Calu3 (cell line): ENCODE measurements around the gene PTPN12. TPM values are rescaled to one million over a fixed set of nuclear protein-coding genes. Genes with fewer than 3 reads are reported as not detected.
"Not testable (repeated sequence)": the region's sequence is repeated elsewhere in the genome, so short reads cannot be mapped to it uniquely, and the experiment has no call there.

Experiments
- BruUV-seq: library from RNA; stranded (reverse); fragments of 400-500 nt; replicated peaks from 2 replicates; lab custom pipeline; 2021; lab: Mats Ljungman, UMichigan
- CTCF ChIA-PET: fragments of 300-600 bp; sonication (Branson Sonifier 250); formaldehyde crosslinking; loops from one replicate; lab custom pipeline; 2022; ENCODE audit warnings: antibody characterized with exemption; lab: Charles Lee
- DNase-seq: peaks from one replicate; pipeline ENCODE4 v3.0.0; 2022
- H3K27ac Mint-ChIP-seq: one replicate; pipeline ENCODE4 v1.8.0; 2022; ENCODE audit warnings: mixed read lengths; ENCODE audit not compliant: unreplicated experiment
- H3K27me3 Mint-ChIP-seq: one replicate; pipeline ENCODE4 v1.8.0; 2022; ENCODE audit warnings: mixed read lengths; ENCODE audit not compliant: unreplicated experiment
- H3K36me3 Mint-ChIP-seq: one replicate; pipeline ENCODE4 v1.8.0; 2022; ENCODE audit warnings: mild to moderate bottlenecking, moderate library complexity, mixed read lengths; ENCODE audit not compliant: insufficient read depth, unreplicated experiment
- H3K4me1 Mint-ChIP-seq: one replicate; pipeline ENCODE4 v1.8.0; 2022; ENCODE audit warnings: mild to moderate bottlenecking, low read depth, mixed read lengths; ENCODE audit not compliant: unreplicated experiment
- H3K4me3 Mint-ChIP-seq: one replicate; pipeline ENCODE4 v1.8.0; 2022; ENCODE audit warnings: mild to moderate bottlenecking, low read depth, moderate library complexity, mixed read lengths; ENCODE audit not compliant: unreplicated experiment
- H3K9me3 Mint-ChIP-seq: one replicate; pipeline ENCODE4 v1.8.0; 2022; ENCODE audit warnings: low read depth, mixed read lengths; ENCODE audit not compliant: unreplicated experiment
- CTCF ChIP-seq: fragments of 200-600 bp; IDR thresholded peaks from one replicate; pipeline ENCODE4 v1.8.0; 2022; ENCODE audit warnings: antibody characterized with exemption; ENCODE audit not compliant: unreplicated experiment
- intact Hi-C: fragments of 100-400 bp; cut with micrococcal nuclease; formaldehyde crosslinking; loops from one replicate; pipeline ENCODE4 v1.10.0; 2022; ENCODE audit not compliant: unreplicated experiment
- total RNA-seq: library from RNA; stranded (reverse); gene quantifications from 2 replicates; pipeline ENCODE4 v1.2.3, GENCODE V29; 2022

Gene PTPN12
- total RNA-seq, 1 experiment from 2014 or later, result 61.2 TPM

GRCh38 chr7:77501192-77501515 lies 35.9 kb upstream of the PTPN12 start:
- no peak overlapping the region for H3K27ac Mint-ChIP-seq
- no peak for DNase-seq
- intact Hi-C loops, result no loop called here
- H3K36me3 Mint-ChIP-seq, result no peaks in the 10 kb centered on the region
- H3K4me1 Mint-ChIP-seq, result no peaks in the 10 kb centered on the region
- H3K4me3 Mint-ChIP-seq, result no peak overlapping the region
- CTCF ChIA-PET, result no interaction called here
- H3K27me3 Mint-ChIP-seq, result no peaks in the 10 kb centered on the region
- no peaks in the 10 kb centered on the region for H3K9me3 Mint-ChIP-seq
- BruUV-seq, result no TSS peak
- TF ChIP-seq CTCF, result no peak

GRCh38 chr7:77504951-77505350 lies 32.1 kb upstream of the PTPN12 start:
- Mint-ChIP-seq H3K9me3 (no peaks in the 10 kb centered on the region), H3K4me3 (no peak overlapping the region), H3K27me3 (no peaks in the 10 kb centered on the region), H3K4me1 (no peaks in the 10 kb centered on the region), H3K27ac (no peak overlapping the region), H3K36me3 (no peaks in the 10 kb centered on the region)
- intact Hi-C loops, result no loop called here
- TF ChIP-seq CTCF, result no peak
- no peak for DNase-seq
- CTCF ChIA-PET, result no interaction called here
- BruUV-seq, result no TSS peak

DNA sequence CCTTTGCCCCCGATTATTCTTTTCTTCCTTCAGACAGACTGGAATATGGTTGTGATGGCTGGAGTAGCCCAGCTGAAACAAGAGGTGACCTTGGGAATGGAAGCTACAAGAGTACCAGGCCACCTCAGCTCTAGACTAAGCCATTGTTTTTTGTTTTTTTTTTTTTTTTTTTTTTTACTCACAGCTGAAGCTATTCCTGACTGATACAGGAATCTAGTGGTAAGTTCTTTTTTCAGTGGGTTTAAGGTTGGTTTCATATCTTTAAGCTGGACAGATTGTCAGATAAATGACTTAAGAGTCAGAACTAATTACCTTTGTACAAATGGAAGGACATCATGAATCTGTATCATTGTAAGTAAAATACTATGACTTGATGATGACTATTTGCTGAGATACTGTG lies 30.2 kb upstream of the PTPN12 start:
- BruUV-seq, result no TSS peak
- Mint-ChIP-seq H3K27ac (no peak overlapping the region), H3K36me3 (no peaks in the 10 kb centered on the region), H3K27me3 (no peaks in the 10 kb centered on the region), H3K4me1 (no peaks in the 10 kb centered on the region), H3K4me3 (no peak overlapping the region), H3K9me3 (no peaks in the 10 kb centered on the region)
- intact Hi-C loops, result no loop called here
- CTCF ChIA-PET, result no interaction called here
- DNase-seq, result no peak
- TF ChIP-seq CTCF, result no peak

DNA sequence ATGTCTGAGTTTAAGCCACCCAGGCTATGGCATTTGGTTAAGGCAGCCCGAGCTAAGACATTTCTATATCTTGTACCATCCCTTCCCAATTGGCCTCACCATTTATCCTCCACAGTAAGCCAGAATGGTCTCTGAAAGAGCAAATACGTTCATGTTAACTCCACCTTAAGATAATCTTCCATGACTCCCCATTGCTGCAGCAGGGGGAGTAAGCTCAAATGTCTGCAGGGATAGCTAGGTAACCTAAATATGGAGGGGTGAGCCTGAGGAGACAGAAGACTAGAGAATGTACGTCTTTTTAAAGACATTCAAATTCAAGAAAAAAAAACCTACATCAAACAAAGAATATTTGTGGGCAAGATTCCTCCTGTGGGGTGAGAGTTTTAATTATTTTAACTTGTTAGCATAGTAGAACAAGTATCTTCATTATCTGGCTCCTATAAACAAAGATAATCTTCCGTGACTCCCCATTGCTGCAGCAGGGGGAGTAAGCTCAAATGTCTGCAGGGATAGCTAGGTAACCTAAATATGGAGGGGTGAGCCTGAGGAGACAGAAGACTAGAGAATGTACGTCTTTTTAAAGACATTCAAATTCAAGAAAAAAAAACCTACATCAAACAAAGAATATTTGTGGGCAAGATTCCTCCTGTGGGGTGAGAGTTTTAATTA lies 24.0 kb upstream of the PTPN12 start:
- CTCF ChIA-PET, BruUV-seq, DNase-seq, H3K9me3 Mint-ChIP-seq, H3K27ac Mint-ChIP-seq, H3K27me3 Mint-ChIP-seq, H3K4me1 Mint-ChIP-seq, H3K4me3 Mint-ChIP-seq, intact Hi-C loops, H3K36me3 Mint-ChIP-seq: not testable (repeated sequence)

GRCh38 chr7:77516085-77516484 lies 21.0 kb upstream of the PTPN12 start:
- Mint-ChIP-seq H3K27ac (no peak overlapping the region), H3K9me3 (no peaks in the 10 kb centered on the region), H3K4me3 (no peak overlapping the region), H3K27me3 (no peaks in the 10 kb centered on the region), H3K36me3 (peaks cover 4% of the 10 kb centered on the region), H3K4me1 (no peaks in the 10 kb centered on the region)
- no peak for DNase-seq
- CTCF ChIA-PET, result no interaction called here
- no peak for TF ChIP-seq CTCF
- BruUV-seq, result no TSS peak
- intact Hi-C loops, result no loop called here
